Measurements from ENCODE around the gene JOSD2. TPM values are rescaled to one million over a fixed set of nuclear protein-coding genes. Genes with fewer than 3 reads are reported as not detected.

JOSD2 gene
- total RNA-seq, 2 experiments from 2014 or later, result 44.7 to 51.4 TPM

GRCh38 chr19:50516456-50516855 lies 5.5 kb upstream of the JOSD2 start:
- Mint-ChIP-seq H3K9me3 (no peaks in the 10 kb centered on the region), H3K4me3 (no peak overlapping the region), H3K36me3 (ENCODE audit: low read depth) (no peaks in the 10 kb centered on the region), H3K27ac (no peak overlapping the region), H3K27me3 (peaks cover 2% of the 10 kb centered on the region), H3K4me1 (peaks cover 3% of the 10 kb centered on the region)
- DNase-seq, result no peak
- POLR2A ChIA-PET, result no interaction called here
- CTCF ChIA-PET, result interaction anchor here (0.6 to 1.6 kb wide), 2 partner anchors 21 to 56 kb away, joined by 3 to 5 read pairs; no protein-coding TSS in a partner anchor

GRCh38 chr19:50515168-50515561 lies 4.2 kb upstream of the JOSD2 start:
- ChIA-PET POLR2A (no interaction called here), CTCF (interaction anchor here (1.6 kb wide), 1 partner anchor 22 kb away, joined by 5 read pairs; no protein-coding TSS in a partner anchor)
- DNase-seq, result no peak
- Mint-ChIP-seq H3K27ac (no peak overlapping the region), H3K27me3 (peaks cover 2% of the 10 kb centered on the region), H3K9me3 (no peaks in the 10 kb centered on the region), H3K4me1 (peaks cover 13% of the 10 kb centered on the region), H3K4me3 (no peak overlapping the region), H3K36me3 (ENCODE audit: low read depth) (peaks cover 5% of the 10 kb centered on the region)

GRCh38 chr19:50514346-50515167 lies 3.6 kb upstream of the JOSD2 start:
- H3K36me3 Mint-ChIP-seq (ENCODE audit: low read depth), result peaks cover 5% of the 10 kb centered on the region
- H3K4me1 Mint-ChIP-seq, result peaks cover 13% of the 10 kb centered on the region
- no peak overlapping the region for H3K4me3 Mint-ChIP-seq
- ChIA-PET CTCF (no interaction called here), POLR2A (no interaction called here)
- no peak overlapping the region for H3K27ac Mint-ChIP-seq
- DNase-seq, result no peak
- no peaks in the 10 kb centered on the region for H3K9me3 Mint-ChIP-seq
- peaks cover 2% of the 10 kb centered on the region for H3K27me3 Mint-ChIP-seq

- POLR2A ChIA-PET, result no interaction called here
- no peak for DNase-seq
- Mint-ChIP-seq H3K27ac (no peak within 1 kb of the TSS), H3K36me3 (ENCODE audit: low read depth) (peaks cover 5% of the 10 kb centered on the region), H3K9me3 (no peaks in the 10 kb centered on the region), H3K27me3 (peaks cover 2% of the 10 kb centered on the region), H3K4me1 (peaks cover 18% of the 10 kb centered on the region), H3K4me3 (no peak within 1 kb of the TSS)
- CTCF ChIA-PET, result no interaction called here
Measured at GRCh38 chr19:50513746-50514345, 2.9 kb upstream of the JOSD2 start, which contains the start of gene ASPDH. Gene ASPDH (minus strand): TSS chr19:50513913. CDS start chr19:50513823, 90 bp downstream.

DNA sequence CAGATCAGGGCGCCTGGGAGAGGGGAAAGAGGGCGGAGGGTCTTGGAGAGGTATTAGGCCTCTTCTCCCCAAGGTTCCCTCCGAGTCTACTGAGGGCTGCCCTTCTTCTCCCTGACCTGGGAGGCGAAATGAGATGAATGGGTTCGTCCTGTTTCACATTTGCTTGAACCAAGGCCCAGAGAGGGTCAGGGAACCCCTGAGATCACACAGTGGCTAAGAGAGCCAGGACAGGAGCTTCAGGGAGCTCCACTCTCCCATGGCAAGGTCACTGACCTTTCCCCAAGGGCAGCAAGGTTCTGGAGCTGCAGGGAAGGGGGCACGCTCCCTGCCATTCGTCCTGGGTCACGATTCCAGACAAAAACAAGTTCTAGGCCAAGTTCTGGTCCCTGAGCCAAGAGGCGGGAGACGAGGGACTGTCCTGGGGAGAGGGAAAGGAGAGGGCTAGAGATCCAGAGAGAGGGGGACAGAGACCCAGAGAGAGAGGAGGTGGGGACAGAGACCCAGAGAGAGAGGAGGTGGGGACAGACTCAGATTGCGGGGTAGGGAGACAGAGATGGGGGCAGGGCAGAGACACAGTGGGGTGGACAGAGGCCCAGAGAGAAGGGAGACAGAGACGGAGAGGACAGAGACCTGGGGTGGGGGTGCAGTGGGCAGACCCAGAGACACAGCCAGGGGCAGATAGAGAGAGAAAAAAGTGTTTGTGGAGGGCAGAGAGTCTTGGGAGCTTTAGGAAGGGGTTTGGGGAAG lies 2.2 kb upstream of the JOSD2 start:
- Mint-ChIP-seq H3K27me3 (peaks cover 2% of the 10 kb centered on the region), H3K4me3 (no peak overlapping the region)
- POLR2A ChIA-PET, result no interaction called here

GRCh38 chr19:50512112-50512998 lies 1.4 kb upstream of the JOSD2 start:
- H3K4me1 Mint-ChIP-seq, result peaks cover 23% of the 10 kb centered on the region
- H3K27ac Mint-ChIP-seq, result no peak overlapping the region
- no peak overlapping the region for H3K4me3 Mint-ChIP-seq
- peaks cover 2% of the 10 kb centered on the region for H3K27me3 Mint-ChIP-seq
- POLR2A ChIA-PET, result interaction anchor here (1.5 to 2.0 kb wide), 4 partner anchors 9 to 154 kb away, joined by 3 to 9 read pairs (median 8); no protein-coding TSS in a partner anchor
- CTCF ChIA-PET, result interaction anchor here (1.4 to 1.5 kb wide), 2 partner anchors 155 to 179 kb away, joined by 3 to 8 read pairs; no protein-coding TSS in a partner anchor
- H3K9me3 Mint-ChIP-seq, result no peaks in the 10 kb centered on the region
- no peak for DNase-seq
- H3K36me3 Mint-ChIP-seq (ENCODE audit: low read depth), result peaks cover 8% of the 10 kb centered on the region

More for the DNA sequence above, 2.2 kb upstream of the JOSD2 start:
- no peak for DNase-seq
- peaks cover 20% of the 10 kb centered on the region for H3K4me1 Mint-ChIP-seq
- peaks cover 8% of the 10 kb centered on the region for H3K36me3 Mint-ChIP-seq (ENCODE audit: low read depth)
- CTCF ChIA-PET, result no interaction called here
- H3K27ac Mint-ChIP-seq, result no peak overlapping the region
- H3K9me3 Mint-ChIP-seq, result no peaks in the 10 kb centered on the region

DNA sequence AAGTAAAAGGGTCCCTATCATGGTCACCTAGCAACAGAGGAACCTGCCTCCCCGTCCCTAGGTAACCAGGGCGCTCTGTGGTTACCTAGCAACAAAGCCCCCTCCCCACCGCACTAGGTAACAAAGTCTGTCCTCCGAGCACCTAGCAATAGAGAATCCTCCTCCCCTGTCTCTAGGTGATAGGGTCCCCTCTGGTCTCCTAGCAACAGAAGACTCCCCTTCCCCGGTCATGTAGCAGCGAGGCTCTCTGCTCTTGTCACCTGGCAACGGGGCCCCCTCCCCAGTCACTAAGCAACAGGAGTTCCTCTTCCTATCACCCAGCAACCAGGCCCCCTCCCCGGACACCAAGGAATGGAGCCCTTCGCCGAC lies 307 bp downstream of the JOSD2 start:
- CTCF ChIA-PET, result interaction anchor here (0.8 to 1.5 kb wide), 6 partner anchors 27 to 177 kb away, joined by 3 to 8 read pairs (median 3); partner anchors contain the start of gene POLD1
- peak overlapping the region; percentile 91 for H3K4me3 Mint-ChIP-seq
- peaks cover 8% of the 10 kb centered on the region for H3K36me3 Mint-ChIP-seq (ENCODE audit: low read depth)
- H3K4me1 Mint-ChIP-seq, result peaks cover 23% of the 10 kb centered on the region
- H3K27ac Mint-ChIP-seq, result peak overlapping the region; percentile 92
- peaks cover 2% of the 10 kb centered on the region for H3K27me3 Mint-ChIP-seq
- DNase-seq, result no peak
- H3K9me3 Mint-ChIP-seq, result no peaks in the 10 kb centered on the region
- POLR2A ChIA-PET, result interaction anchor here (0.8 to 2.0 kb wide), 7 partner anchors 10 to 294 kb away, joined by 3 to 9 read pairs (median 6); partner anchors contain the start of gene GARIN5A

DNA sequence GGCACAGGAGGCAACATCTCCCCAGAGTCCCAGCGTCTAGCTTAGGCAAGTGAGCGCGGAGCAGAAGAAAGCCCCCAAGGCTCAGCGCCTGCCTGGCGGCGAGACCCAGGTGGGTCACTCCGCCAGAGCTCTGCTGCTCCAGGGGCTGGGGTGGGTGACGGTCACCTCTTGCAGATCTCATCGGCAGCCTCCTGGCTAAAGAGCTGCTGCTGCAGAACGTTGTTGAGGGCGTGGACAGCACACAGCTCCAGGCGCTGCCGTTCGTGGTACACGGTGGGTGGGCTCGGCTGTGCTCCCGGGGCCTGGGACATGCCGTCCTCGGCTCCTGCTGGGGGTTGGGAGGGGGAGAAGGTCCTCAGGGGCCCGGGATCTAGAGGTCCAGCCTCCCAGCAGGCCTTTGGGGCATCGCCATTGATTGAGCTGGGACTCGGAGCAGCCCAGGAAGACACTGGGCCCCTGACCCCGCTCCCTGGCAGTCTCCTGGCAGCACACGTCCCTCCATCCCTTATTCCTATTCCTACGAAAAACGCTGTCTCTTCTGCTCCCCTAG lies 795 bp downstream of the JOSD2 start:
- Mint-ChIP-seq H3K36me3 (ENCODE audit: low read depth) (peaks cover 8% of the 10 kb centered on the region), H3K4me1 (peaks cover 23% of the 10 kb centered on the region), H3K27ac (peak overlapping the region; percentile 92), H3K4me3 (peak overlapping the region; percentile 91), H3K9me3 (no peaks in the 10 kb centered on the region), H3K27me3 (peaks cover 2% of the 10 kb centered on the region)
- CTCF ChIA-PET, result interaction anchor here (1.3 to 1.5 kb wide), 3 partner anchors 28 to 149 kb away, joined by 3 to 6 read pairs (median 3); no protein-coding TSS in a partner anchor
- no peak for DNase-seq
- POLR2A ChIA-PET, result interaction anchor here (1.3 to 1.9 kb wide), 2 partner anchors 10 to 294 kb away, joined by 5 to 9 read pairs; no protein-coding TSS in a partner anchor

DNA sequence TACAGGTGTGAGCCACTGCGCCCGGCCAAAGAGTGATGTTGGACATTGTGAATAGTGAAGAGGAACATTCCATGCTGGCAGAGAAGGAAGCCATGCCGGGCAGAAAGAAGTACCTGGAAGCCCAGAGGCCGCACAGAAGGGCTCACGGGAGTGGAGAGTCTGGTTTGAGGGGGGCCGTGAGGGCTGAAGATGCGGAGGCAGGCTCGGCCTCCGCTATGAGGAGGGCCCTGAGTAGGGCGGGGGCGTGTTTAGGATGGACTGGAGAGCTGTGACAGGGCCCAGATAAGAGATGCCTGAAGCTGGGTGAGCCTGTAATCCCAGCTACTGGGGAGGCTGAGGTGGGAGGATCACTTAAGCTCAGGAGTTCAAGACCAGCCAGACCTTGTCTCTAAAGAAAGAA lies 1.6 kb downstream of the JOSD2 start:
- no peak for DNase-seq
- Mint-ChIP-seq H3K9me3 (no peaks in the 10 kb centered on the region), H3K4me3 (peak overlapping the region; percentile 25), H3K36me3 (ENCODE audit: low read depth) (peaks cover 8% of the 10 kb centered on the region), H3K27me3 (peaks cover 1% of the 10 kb centered on the region), H3K4me1 (peaks cover 23% of the 10 kb centered on the region), H3K27ac (peak overlapping the region; percentile 28)
- POLR2A ChIA-PET, result interaction anchor here (0.6 to 1.9 kb wide), 2 partner anchors 9 to 168 kb away, joined by 3 to 5 read pairs; no protein-coding TSS in a partner anchor
- CTCF ChIA-PET, result interaction anchor here (1.4 kb wide), 1 partner anchor 46 kb away, joined by 3 read pairs; no protein-coding TSS in a partner anchor

- Mint-ChIP-seq H3K4me3 (peak overlapping the region; percentile 23), H3K36me3 (ENCODE audit: low read depth) (peaks cover 8% of the 10 kb centered on the region), H3K27ac (no peak overlapping the region), H3K4me1 (peaks cover 23% of the 10 kb centered on the region), H3K27me3 (no peaks in the 10 kb centered on the region), H3K9me3 (no peaks in the 10 kb centered on the region)
- DNase-seq, result no peak
- POLR2A ChIA-PET, result interaction anchor here (0.6 kb wide), 1 partner anchor 167 kb away, joined by 3 read pairs; no protein-coding TSS in a partner anchor
- CTCF ChIA-PET, result interaction anchor here (1.4 kb wide), 1 partner anchor 47 kb away, joined by 3 read pairs; no protein-coding TSS in a partner anchor
Measured at GRCh38 chr19:50508843-50509190, 2.2 kb downstream of the JOSD2 start.

DNA sequence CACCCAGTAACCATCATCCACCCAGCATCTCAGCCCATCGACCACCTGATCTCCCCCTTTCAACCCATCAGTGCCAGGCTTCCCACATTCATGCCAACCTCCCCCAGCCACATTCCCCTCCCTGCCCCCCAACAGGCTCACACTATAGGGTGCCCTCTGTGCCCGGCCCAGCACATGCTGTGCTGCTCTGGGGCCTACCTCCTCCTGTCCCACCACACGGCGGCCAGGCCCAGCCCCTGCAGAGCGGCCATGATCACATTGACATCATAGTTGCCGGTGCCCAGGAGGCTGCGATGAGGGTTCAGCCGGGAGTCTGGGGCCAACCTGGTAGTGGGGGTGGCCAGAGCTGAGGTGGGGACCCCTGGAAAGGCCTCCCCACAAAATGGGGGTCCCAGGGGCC lies 3.6 kb downstream of the JOSD2 start:
- no peak overlapping the region for H3K27ac Mint-ChIP-seq
- no peak for DNase-seq

DNA sequence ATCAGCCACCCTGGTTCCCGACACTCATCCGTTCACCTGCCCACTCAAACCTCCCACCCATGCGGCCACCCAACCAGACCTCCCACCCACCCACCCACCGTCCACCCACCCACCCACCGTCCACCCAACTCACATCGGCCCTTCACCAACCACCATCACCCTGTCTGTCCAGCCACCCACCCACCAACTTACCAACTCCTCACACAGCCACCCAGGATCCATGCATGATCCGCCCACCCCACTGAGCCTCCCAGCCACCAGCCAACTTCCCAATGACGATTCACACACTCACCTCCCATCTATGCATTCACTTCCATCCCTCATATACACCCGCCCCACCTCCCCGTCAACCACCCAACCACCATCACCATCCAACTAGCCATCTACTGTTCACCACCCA lies 4.3 kb downstream of the JOSD2 start:
- H3K9me3 Mint-ChIP-seq, result no peaks in the 10 kb centered on the region
- peaks cover 21% of the 10 kb centered on the region for H3K4me1 Mint-ChIP-seq
- CTCF ChIA-PET, result no interaction called here
- H3K27me3 Mint-ChIP-seq, result no peaks in the 10 kb centered on the region
- DNase-seq, result no peak
- no peak overlapping the region for H3K4me3 Mint-ChIP-seq
- peaks cover 8% of the 10 kb centered on the region for H3K36me3 Mint-ChIP-seq (ENCODE audit: low read depth)
- POLR2A ChIA-PET, result no interaction called here
- H3K27ac Mint-ChIP-seq, result no peak overlapping the region

More for the DNA sequence above, 3.6 kb downstream of the JOSD2 start:
- ChIA-PET CTCF (no interaction called here), POLR2A (no interaction called here)
- Mint-ChIP-seq H3K9me3 (no peaks in the 10 kb centered on the region), H3K36me3 (ENCODE audit: low read depth) (peaks cover 8% of the 10 kb centered on the region), H3K4me1 (peaks cover 23% of the 10 kb centered on the region), H3K4me3 (no peak overlapping the region), H3K27me3 (no peaks in the 10 kb centered on the region)
